Activated T-helper 1 cell treated with anti-CD3 and anti-CD28 coated beads, Interleukin-12 subunit alpha, Interleukin-12 subunit beta, Interleukin-2, Interleukin-4 antibody, amounts not matched to agents 30 ng/mL and 10 ng/mL and 1 ng/mL, durations not matched to agents 14 hours and 24 hours and 36 hours (primary cell): Measurements from ENCODE around the gene FBN1. TPM values are rescaled to one million over a fixed set of nuclear protein-coding genes. Genes with fewer than 3 reads are reported as not detected.

Source experiments
- DNase-seq: peaks from one replicate; pipeline ENCODE4 v3.0.0; 2021; ENCODE audit warnings: low spot score
- H3K27ac Mint-ChIP-seq: one replicate; pipeline ENCODE4 v1.8.0; 2021; ENCODE audit warnings: mild to moderate bottlenecking, mixed read lengths
- H3K27me3 Mint-ChIP-seq: one replicate; pipeline ENCODE4 v1.8.0; 2022; ENCODE audit warnings: mild to moderate bottlenecking, moderate library complexity, mixed read lengths; ENCODE audit not compliant: insufficient read depth
- H3K36me3 Mint-ChIP-seq: one replicate; pipeline ENCODE4 v1.8.0; 2021; ENCODE audit warnings: low read depth, mixed read lengths
- H3K4me1 Mint-ChIP-seq: one replicate; pipeline ENCODE4 v1.8.0; 2021; ENCODE audit warnings: low read depth, mixed read lengths
- H3K4me3 Mint-ChIP-seq: one replicate; pipeline ENCODE4 v1.8.0; 2021; ENCODE audit warnings: mild to moderate bottlenecking, moderate library complexity, mixed read lengths
- H3K9me3 Mint-ChIP-seq: one replicate; pipeline ENCODE4 v1.8.0; 2021; ENCODE audit warnings: mixed read lengths
- intact Hi-C: fragments of 100-400 bp; cut with micrococcal nuclease; formaldehyde crosslinking; loops from one replicate; pipeline ENCODE4 v1.15.1; 2024
- total RNA-seq: library from RNA; stranded (reverse); gene quantifications from 2 replicates; pipeline ENCODE4 v1.2.3, GENCODE V29; 2022

Gene FBN1
- total RNA-seq, 1 donor from 2014 or later, result 0.47 TPM

DNA sequence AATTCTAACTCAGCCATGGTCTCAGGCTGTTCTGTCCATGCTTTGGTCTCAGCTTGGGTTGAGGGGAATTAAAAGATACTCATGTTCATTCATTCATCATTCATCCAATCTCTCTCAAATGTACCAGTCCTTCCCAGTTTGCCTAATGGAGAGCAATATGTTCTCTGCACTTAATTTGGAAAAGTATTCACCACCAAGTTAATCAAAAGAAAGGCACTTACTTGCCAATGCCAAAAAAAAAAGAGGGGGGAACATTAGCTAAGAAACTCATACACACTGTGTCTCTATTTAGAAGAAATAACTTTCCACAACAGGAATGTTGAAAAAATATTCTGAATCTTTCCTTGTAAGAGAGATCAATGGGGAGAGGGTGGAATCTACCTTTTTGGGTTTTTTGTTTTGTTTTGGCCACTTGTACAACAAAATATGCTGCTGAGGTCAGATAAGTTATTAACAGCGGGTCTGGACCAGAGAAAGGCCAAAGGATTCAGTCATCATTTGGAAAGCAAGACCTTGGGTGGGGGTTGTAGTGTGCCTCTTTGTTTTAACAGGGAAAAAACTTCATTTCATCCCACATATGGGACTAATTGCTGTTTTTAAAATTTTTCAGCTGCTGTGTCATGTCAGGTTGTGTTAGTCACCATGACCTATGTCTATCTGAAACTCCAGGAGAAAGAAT is 152.3 kb downstream of the FBN1 start:
- no peaks in the 10 kb centered on the region for H3K9me3 Mint-ChIP-seq
- no peak overlapping the region for H3K27ac Mint-ChIP-seq
- intact Hi-C loops, result no loop called here
- H3K36me3 Mint-ChIP-seq, result no peaks in the 10 kb centered on the region
- no peaks in the 10 kb centered on the region for H3K4me1 Mint-ChIP-seq
- no peak overlapping the region for H3K4me3 Mint-ChIP-seq
- peaks cover 2% of the 10 kb centered on the region for H3K27me3 Mint-ChIP-seq
- no peak for DNase-seq

DNA sequence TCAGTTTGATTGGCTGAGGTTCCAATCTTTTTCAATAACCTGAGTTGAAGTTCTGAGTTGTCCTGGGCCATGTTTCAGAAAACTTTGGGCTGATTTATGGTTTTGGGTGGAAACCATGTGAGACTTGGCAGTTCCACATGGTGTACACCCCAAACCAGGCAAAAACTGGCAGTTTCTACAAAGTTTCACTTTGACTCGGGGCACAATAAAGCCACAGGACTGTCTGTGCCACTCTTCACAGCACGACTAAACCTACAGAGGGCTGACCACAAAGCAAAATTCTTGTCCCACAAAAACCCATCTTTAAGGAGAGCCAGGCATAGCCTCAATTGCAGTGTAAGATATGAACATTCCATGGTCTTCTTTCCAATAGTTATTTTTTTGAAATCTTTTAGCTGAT is 159.3 kb downstream of the FBN1 start:
- H3K4me3 Mint-ChIP-seq, result no peak overlapping the region
- H3K4me1 Mint-ChIP-seq, result no peaks in the 10 kb centered on the region
- no peaks in the 10 kb centered on the region for H3K9me3 Mint-ChIP-seq
- H3K27me3 Mint-ChIP-seq, result peaks cover 3% of the 10 kb centered on the region
- H3K27ac Mint-ChIP-seq, result no peak overlapping the region
- no peak for DNase-seq
- intact Hi-C loops, result no loop called here
- no peaks in the 10 kb centered on the region for H3K36me3 Mint-ChIP-seq

- H3K4me3 Mint-ChIP-seq, result no peak overlapping the region
- H3K27me3 Mint-ChIP-seq, result peaks cover 3% of the 10 kb centered on the region
- no peaks in the 10 kb centered on the region for H3K4me1 Mint-ChIP-seq
- intact Hi-C loops, result no loop called here
- no peak overlapping the region for H3K27ac Mint-ChIP-seq
- no peaks in the 10 kb centered on the region for H3K36me3 Mint-ChIP-seq
- no peaks in the 10 kb centered on the region for H3K9me3 Mint-ChIP-seq
- DNase-seq, result no peak
Observed at GRCh38 chr15:48481802-48482201, 163.7 kb downstream of the FBN1 start.

- Mint-ChIP-seq H3K9me3 (no peaks in the 10 kb centered on the region), H3K4me1 (no peaks in the 10 kb centered on the region), H3K4me3 (no peak overlapping the region), H3K36me3 (no peaks in the 10 kb centered on the region), H3K27ac (no peak overlapping the region), H3K27me3 (peaks cover 3% of the 10 kb centered on the region)
- no peak for DNase-seq
- intact Hi-C loops, result no loop called here
Observed at GRCh38 chr15:48479751-48480150, 165.8 kb downstream of the FBN1 start.

DNA sequence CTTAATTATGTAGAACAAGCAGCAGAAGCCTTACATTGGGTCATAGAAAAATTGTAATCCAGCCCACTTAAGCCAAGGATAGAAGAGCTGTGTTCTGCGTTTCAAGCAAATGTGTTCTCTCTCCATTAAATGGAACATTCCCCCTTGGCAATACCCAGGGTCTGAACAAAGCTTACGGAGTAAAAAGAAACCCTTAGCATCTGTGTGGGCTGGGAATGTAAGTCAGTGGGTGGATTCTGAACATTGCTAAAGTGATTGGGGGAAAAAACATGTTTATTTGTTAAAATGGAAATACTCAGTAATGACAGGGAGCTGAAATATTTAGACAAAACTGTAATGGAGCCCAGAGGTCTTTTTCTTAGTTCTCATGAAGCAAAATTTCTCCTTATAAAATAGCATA is 166.9 kb downstream of the FBN1 start:
- Mint-ChIP-seq H3K4me3 (no peak overlapping the region), H3K27me3 (peaks cover 3% of the 10 kb centered on the region), H3K27ac (no peak overlapping the region), H3K9me3 (no peaks in the 10 kb centered on the region), H3K36me3 (no peaks in the 10 kb centered on the region), H3K4me1 (no peaks in the 10 kb centered on the region)
- no peak for DNase-seq
- intact Hi-C loops, result no loop called here

GRCh38 chr15:48477795-48478360 is 167.6 kb downstream of the FBN1 start:
- H3K27me3 Mint-ChIP-seq, result peaks cover 3% of the 10 kb centered on the region
- H3K36me3 Mint-ChIP-seq, result no peaks in the 10 kb centered on the region
- no peak overlapping the region for H3K4me3 Mint-ChIP-seq
- intact Hi-C loops, result no loop called here
- peaks cover 2% of the 10 kb centered on the region for H3K4me1 Mint-ChIP-seq
- no peak overlapping the region for H3K27ac Mint-ChIP-seq
- H3K9me3 Mint-ChIP-seq, result no peaks in the 10 kb centered on the region
- no peak for DNase-seq

GRCh38 chr15:48475600-48476395 is 169.7 kb downstream of the FBN1 start:
- intact Hi-C loops, result no loop called here
- peaks cover 5% of the 10 kb centered on the region for H3K4me1 Mint-ChIP-seq
- H3K9me3 Mint-ChIP-seq, result no peaks in the 10 kb centered on the region
- DNase-seq, result no peak
- H3K4me3 Mint-ChIP-seq, result no peak overlapping the region
- H3K27ac Mint-ChIP-seq, result no peak overlapping the region
- H3K27me3 Mint-ChIP-seq, result no peaks in the 10 kb centered on the region
- H3K36me3 Mint-ChIP-seq, result no peaks in the 10 kb centered on the region

DNA sequence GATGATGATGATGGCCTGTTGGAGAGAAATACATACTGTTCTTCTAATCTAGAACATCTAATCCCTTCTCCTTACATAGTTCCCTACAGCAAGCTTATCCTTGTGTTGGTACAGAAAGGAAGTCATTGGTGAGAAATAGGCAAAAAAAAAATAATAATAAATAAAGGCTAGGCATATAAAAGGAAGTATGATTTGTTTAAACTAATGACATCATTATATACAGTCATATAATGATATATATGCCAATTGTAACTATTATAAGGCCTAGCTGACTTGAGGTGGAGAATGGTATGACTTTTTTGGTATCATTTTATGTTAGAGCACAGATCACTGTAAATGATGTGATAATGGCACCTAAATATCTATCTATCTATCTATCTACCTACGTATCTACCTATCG is 171.8 kb downstream of the FBN1 start:
- H3K4me3 Mint-ChIP-seq, result no peak overlapping the region
- H3K36me3 Mint-ChIP-seq, result no peaks in the 10 kb centered on the region
- intact Hi-C loops, result no loop called here
- DNase-seq, result no peak
- no peaks in the 10 kb centered on the region for H3K27me3 Mint-ChIP-seq
- no peak overlapping the region for H3K27ac Mint-ChIP-seq
- no peaks in the 10 kb centered on the region for H3K9me3 Mint-ChIP-seq
- H3K4me1 Mint-ChIP-seq, result peaks cover 5% of the 10 kb centered on the region

DNA sequence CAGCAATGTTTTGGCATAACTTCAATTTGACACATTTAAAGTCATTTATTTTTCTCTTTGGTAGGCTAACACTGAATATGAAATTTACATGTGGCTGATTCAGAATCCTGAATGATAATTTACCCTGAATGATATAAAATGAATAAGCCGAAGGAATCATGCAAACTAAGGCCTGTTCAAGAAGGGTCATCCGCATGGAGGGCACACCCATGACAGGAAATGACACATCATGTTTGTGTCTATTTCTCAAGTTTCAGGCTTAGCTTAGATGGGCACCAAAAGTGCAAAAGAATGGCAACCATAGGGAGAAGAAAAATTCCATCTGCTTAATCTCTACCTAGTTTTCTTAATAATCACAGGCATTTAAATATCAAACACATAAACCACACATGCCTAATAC is 172.8 kb downstream of the FBN1 start:
- Mint-ChIP-seq H3K36me3 (no peaks in the 10 kb centered on the region), H3K27ac (no peak overlapping the region), H3K4me3 (no peak overlapping the region), H3K27me3 (no peaks in the 10 kb centered on the region), H3K9me3 (no peaks in the 10 kb centered on the region), H3K4me1 (peaks cover 5% of the 10 kb centered on the region)
- intact Hi-C loops, result no loop called here
- no peak for DNase-seq

DNA sequence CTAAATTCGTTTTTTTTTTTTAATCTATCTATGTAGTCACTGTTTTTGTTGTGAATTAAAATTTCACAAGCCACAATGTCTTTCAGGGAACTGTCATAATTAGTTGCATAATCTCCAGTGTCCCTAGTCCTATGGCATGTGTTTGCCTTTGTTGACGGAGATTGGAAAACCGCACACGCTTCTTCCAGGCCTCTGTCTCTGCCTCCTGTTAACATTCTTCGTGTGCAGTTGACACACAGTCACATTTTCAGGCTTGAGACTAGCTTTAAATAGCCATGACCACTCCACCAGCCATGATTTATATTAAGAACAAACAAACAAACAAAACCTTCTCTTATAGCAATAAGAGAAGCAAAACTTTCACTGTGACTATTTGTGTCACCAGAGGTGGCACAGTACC is 174.4 kb downstream of the FBN1 start:
- H3K27me3 Mint-ChIP-seq, result no peaks in the 10 kb centered on the region
- H3K36me3 Mint-ChIP-seq, result no peaks in the 10 kb centered on the region
- peaks cover 5% of the 10 kb centered on the region for H3K4me1 Mint-ChIP-seq
- intact Hi-C loops, result no loop called here
- H3K27ac Mint-ChIP-seq, result no peak overlapping the region
- no peak overlapping the region for H3K4me3 Mint-ChIP-seq
- H3K9me3 Mint-ChIP-seq, result no peaks in the 10 kb centered on the region
- DNase-seq, result no peak

DNA sequence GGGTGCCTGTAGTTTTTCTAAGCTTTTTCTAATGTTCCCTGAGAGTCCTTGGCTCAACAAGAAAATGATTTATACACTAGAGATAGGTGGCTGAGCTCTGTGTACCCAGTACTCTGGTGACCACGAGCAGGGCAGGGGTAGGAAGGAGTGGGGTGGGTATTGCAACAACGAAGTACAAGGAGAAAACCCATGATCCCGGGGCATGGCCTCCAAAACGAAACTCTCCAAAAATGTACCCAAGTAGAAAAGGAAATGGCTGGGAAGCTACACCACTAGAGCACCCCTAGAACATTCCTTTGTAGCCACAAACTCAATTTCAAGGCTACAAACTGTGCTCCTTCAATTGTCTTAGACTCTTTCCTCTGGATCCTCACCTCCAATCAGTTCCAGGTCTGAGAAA is 175.4 kb downstream of the FBN1 start:
- DNase-seq, result no peak
- H3K27ac Mint-ChIP-seq, result no peak overlapping the region
- H3K4me3 Mint-ChIP-seq, result no peak overlapping the region
- H3K9me3 Mint-ChIP-seq, result no peaks in the 10 kb centered on the region
- peaks cover 5% of the 10 kb centered on the region for H3K4me1 Mint-ChIP-seq
- no peaks in the 10 kb centered on the region for H3K36me3 Mint-ChIP-seq
- H3K27me3 Mint-ChIP-seq, result no peaks in the 10 kb centered on the region
- intact Hi-C loops, result no loop called here

DNA sequence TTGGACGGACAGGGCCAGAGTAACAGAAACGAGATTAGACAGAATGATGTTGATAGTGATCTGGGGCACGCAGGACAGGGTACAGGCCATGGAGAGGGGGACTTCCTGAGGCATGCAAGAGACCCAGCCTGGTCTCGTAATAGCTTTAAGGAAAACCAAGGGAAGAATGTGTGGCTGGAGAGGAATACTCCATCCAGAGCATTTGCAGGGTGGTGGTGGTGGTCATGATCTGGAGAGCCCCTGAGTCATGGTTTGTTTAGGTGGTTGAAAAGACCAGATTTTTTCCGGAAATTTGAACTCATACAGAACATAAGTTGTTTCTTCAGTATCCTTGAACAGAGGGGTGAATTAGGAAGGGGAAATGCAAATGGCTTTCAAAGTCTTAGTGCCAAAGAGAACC is 175.8 kb downstream of the FBN1 start:
- Mint-ChIP-seq H3K27me3 (no peaks in the 10 kb centered on the region), H3K4me1 (peaks cover 5% of the 10 kb centered on the region), H3K36me3 (no peaks in the 10 kb centered on the region), H3K9me3 (no peaks in the 10 kb centered on the region), H3K27ac (no peak overlapping the region), H3K4me3 (no peak overlapping the region)
- DNase-seq, result no peak
- intact Hi-C loops, result no loop called here

GRCh38 chr15:48469271-48469670 is 176.2 kb downstream of the FBN1 start:
- no peaks in the 10 kb centered on the region for H3K27me3 Mint-ChIP-seq

More at GRCh38 chr15:48469271-48469670, 176.2 kb downstream of the FBN1 start:
- no peaks in the 10 kb centered on the region for H3K9me3 Mint-ChIP-seq
- intact Hi-C loops, result no loop called here
- H3K4me1 Mint-ChIP-seq, result peaks cover 5% of the 10 kb centered on the region
- H3K36me3 Mint-ChIP-seq, result no peaks in the 10 kb centered on the region
- no peak for DNase-seq
- H3K4me3 Mint-ChIP-seq, result no peak overlapping the region
- no peak overlapping the region for H3K27ac Mint-ChIP-seq
